ENCODE results near the gene COL12A1.

- TF ChIP-seq CTCF (IDR thresholded peaks at IDR 0.05) (no peak), POLR2AphosphoS5 (IDR thresholded peaks at IDR 0.05) (no peak)
These were observed 38.3 kb upstream of the COL12A1 start for GRCh38 chr6:75244063-75244584.

All from breast epithelium (tissue), 3 donors.